Breast epithelium (tissue), 4 donors: Measurements from ENCODE around the gene SLC6A18. TPM values are rescaled to one million over a fixed set of nuclear protein-coding genes. Genes with fewer than 3 reads are reported as not detected.

Source experiments
- DNase-seq, 2 donors: peaks; one replicate each; pipeline ENCODE4 v3.0.0-alpha.2; 2019; ENCODE audit warnings: low spot score in 2 of 2
- H3K27ac ChIP-seq, 2 donors: fragments of 200-600 bp; sonication (generic) in 1 of 2; one replicate each; pipeline ENCODE4 v1.5.1; 2016 to 2019; ENCODE audit warnings: mild to moderate bottlenecking in 1 of 2
- H3K27me3 ChIP-seq, 2 donors: fragments of 200-600 bp; sonication (generic) in 1 of 2; one replicate each; pipeline versions ENCODE4 v1.5.1 to v1.6.0; 2017 to 2019; ENCODE audit warnings: control low read depth in 1 of 2, mild to moderate bottlenecking in 1 of 2
- H3K36me3 ChIP-seq: fragments of 200-600 bp; one replicate; pipeline ENCODE4 v1.5.1; 2019
- H3K4me1 ChIP-seq, 2 donors: fragments of 200-600 bp; sonication (generic); one replicate each; pipeline ENCODE4 v1.5.1; 2016 to 2019; ENCODE audit warnings: control low read depth in 1 of 2
- H3K4me3 ChIP-seq, 3 donors: fragments of 200-600 bp; sonication (generic); 1 replicate in 2 of 3; 2 replicates in 1 of 3; pipeline ENCODE4 v1.5.1; 2016 to 2019; ENCODE audit warnings: mild to moderate bottlenecking in 3 of 3, moderate library complexity in 2 of 3
- H3K9me3 ChIP-seq, 2 donors: fragments of 200-600 bp; sonication (generic) in 1 of 2; one replicate each; pipeline ENCODE4 v1.5.1; 2016 to 2019; ENCODE audit warnings: control low read depth in 1 of 2
- POLR2A ChIP-seq: fragments of 450-650 bp; IDR thresholded peaks from one replicate; pipeline ENCODE4 v1.6.1; 2016; ENCODE audit warnings: antibody characterized with exemption, mild to moderate bottlenecking, moderate library complexity
- POLR2AphosphoS5 ChIP-seq, 3 donors: sonication (generic); formaldehyde crosslinking; IDR thresholded peaks; one replicate each; pipeline ENCODE4 v1.6.1; 2017; ENCODE audit warnings: antibody characterized with exemption in 3 of 3
- intact Hi-C: fragments of 100-400 bp; cut with DNase I; formaldehyde crosslinking; loops from one replicate; pipeline ENCODE4 v1.15.1; 2023; ENCODE audit warnings: low total_unique reads
- total RNA-seq, 3 donors: library from RNA; depleted of rRNA; stranded (reverse); fragments of >200 nt; gene quantifications; one replicate each; pipeline ENCODE4 v1.1.0, GENCODE V29; 2016
- TF ChIP-seq, protein P1 (sequence below), 3 donors: fragments of 450-650 bp; IDR thresholded peaks; one replicate each; pipeline ENCODE4 v1.5.1; 2016 to 2017; ENCODE audit warnings: antibody characterized with exemption in 3 of 3, mild to moderate bottlenecking in 3 of 3, moderate library complexity in 3 of 3

The SLC6A18 gene
- total RNA-seq, 3 donors from 2014 or later = not detected

DNA sequence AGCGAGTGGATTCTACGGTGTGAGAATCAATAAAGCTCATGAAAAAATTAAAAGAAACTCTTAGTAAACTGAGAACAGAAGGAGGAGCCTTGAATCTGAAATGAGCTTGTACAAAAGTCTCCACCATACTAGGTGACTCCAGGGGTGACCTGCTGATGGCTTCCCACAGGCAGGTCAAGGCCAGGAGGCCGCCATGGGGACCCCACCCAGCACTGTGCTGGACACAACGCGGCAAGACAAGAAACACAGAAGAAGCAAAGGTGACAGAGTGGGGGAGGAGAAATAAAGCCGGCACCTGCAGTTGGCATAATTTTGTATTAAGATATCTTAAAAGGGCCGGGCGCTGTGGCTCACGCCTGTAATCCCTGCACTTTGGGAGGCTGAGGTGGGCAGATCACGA lies 35.9 kb upstream of the SLC6A18 start:
- TF ChIP-seq POLR2AphosphoS5 (IDR thresholded peaks at IDR 0.05) (no peak), POLR2A (no peak)
- TF ChIP-seq, protein P1, sequence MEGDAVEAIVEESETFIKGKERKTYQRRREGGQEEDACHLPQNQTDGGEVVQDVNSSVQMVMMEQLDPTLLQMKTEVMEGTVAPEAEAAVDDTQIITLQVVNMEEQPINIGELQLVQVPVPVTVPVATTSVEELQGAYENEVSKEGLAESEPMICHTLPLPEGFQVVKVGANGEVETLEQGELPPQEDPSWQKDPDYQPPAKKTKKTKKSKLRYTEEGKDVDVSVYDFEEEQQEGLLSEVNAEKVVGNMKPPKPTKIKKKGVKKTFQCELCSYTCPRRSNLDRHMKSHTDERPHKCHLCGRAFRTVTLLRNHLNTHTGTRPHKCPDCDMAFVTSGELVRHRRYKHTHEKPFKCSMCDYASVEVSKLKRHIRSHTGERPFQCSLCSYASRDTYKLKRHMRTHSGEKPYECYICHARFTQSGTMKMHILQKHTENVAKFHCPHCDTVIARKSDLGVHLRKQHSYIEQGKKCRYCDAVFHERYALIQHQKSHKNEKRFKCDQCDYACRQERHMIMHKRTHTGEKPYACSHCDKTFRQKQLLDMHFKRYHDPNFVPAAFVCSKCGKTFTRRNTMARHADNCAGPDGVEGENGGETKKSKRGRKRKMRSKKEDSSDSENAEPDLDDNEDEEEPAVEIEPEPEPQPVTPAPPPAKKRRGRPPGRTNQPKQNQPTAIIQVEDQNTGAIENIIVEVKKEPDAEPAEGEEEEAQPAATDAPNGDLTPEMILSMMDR (IDR thresholded peaks at IDR 0.05) = no peak
- Histone ChIP-seq H3K27ac (no peak overlapping the region), H3K9me3 (no peaks in the 10 kb centered on the region), H3K36me3 (no peaks in the 10 kb centered on the region), H3K4me3 (no peak overlapping the region), H3K4me1 (no peaks in the 10 kb centered on the region), H3K27me3 (peaks cover 0 to 28% of the 10 kb centered on the region in 2 donors)
- intact Hi-C loops = no loop called here
- no peak for DNase-seq

DNA sequence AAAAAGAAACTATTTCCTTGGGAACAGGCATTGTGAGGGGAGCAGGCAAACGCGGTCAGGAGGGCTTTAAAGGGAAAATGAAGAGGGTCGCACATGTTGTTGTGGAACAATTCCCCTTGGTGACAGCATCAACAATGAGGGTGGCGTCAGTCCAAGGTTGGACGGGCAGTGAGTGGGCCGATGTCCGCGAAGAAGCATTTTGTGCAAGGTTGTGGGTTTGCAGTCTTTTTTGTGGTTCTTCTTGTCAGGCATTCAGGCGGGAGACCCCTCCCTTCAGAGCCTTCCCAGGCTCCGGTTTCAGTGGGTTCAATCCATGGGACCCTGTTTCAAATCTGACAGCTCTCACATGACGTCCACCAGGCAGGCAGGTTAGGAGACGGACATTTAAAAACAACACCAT lies 34.9 kb upstream of the SLC6A18 start:
- intact Hi-C loops = no loop called here
- H3K9me3 ChIP-seq = no peaks in the 10 kb centered on the region
- no peak for TF ChIP-seq POLR2AphosphoS5 (IDR thresholded peaks at IDR 0.05)
- TF ChIP-seq, protein P1 (IDR thresholded peaks at IDR 0.05) = no peak
- no peak for TF ChIP-seq POLR2A
- no peaks in the 10 kb centered on the region for H3K36me3 ChIP-seq
- peaks cover 0 to 31% of the 10 kb centered on the region in 2 donors for H3K27me3 ChIP-seq
- H3K4me3 ChIP-seq = no peak overlapping the region
- H3K27ac ChIP-seq = no peak overlapping the region
- no peaks in the 10 kb centered on the region for H3K4me1 ChIP-seq
- no peak for DNase-seq

DNA sequence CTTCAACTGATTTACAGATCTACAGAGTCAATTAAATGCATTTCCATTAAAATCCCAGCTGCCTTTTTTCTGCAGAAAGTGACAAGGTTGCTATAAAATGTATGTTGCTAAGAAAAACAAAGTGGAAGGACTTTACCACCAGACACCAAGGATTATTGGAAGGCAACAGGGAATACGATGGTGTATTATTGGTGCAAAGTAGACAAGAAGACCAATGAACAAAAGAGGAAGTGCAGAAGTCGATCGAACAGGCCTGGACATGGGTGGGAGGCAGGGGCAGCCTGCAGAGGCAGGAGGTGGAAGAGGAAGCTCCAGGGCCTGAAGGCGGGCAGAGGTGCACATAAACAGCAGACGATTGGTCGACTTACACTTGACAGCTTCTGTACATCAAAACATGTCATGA lies 34.3 kb upstream of the SLC6A18 start:
- intact Hi-C loops = no loop called here

DNA sequence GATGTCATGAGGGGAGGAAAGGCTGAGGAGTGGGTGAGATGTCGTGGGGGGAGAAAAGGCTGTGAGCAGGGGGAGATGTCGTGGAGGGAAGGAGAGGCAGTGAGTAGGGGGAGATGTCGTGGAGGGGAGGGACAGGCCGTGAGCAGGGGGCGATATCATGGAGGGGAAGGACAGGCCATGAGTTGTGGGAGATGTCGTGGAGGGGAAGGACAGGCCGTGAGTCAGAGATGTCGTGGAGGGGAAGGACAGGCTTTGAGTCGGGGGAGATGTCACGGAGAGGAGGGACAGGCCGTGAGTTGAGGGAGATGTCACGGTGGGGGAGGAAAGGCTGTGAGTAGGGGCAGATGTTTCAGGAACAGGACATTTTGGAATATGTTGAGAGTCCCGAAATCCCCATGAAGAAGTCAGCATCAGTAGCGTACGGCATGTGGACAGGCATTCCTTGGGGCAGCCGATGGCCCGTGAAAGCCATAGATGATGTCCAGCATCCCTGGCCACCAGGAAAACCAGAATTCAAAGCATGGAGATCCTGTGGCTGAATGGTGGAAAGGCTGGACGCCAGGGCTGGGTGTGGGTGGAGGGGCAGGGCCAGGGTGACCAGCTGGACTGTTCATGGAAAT lies 32.1 kb upstream of the SLC6A18 start:
- no peaks in the 10 kb centered on the region for H3K36me3 ChIP-seq
- no peak overlapping the region for H3K4me3 ChIP-seq
- no peaks in the 10 kb centered on the region for H3K9me3 ChIP-seq
- H3K4me1 ChIP-seq = no peaks in the 10 kb centered on the region
- no peak for TF ChIP-seq POLR2A
- no peak overlapping the region for H3K27ac ChIP-seq
- DNase-seq = no peak
- intact Hi-C loops = no loop called here
- H3K27me3 ChIP-seq = peaks cover 0 to 39% of the 10 kb centered on the region in 2 donors

More for the DNA sequence above, 34.3 kb upstream of the SLC6A18 start:
- Histone ChIP-seq H3K36me3 (no peaks in the 10 kb centered on the region), H3K9me3 (no peaks in the 10 kb centered on the region), H3K27me3 (peaks cover 0 to 36% of the 10 kb centered on the region in 2 donors), H3K4me1 (no peaks in the 10 kb centered on the region), H3K27ac (no peak overlapping the region), H3K4me3 (no peak overlapping the region)
- TF ChIP-seq POLR2A = no peak
- no peak for DNase-seq

DNA sequence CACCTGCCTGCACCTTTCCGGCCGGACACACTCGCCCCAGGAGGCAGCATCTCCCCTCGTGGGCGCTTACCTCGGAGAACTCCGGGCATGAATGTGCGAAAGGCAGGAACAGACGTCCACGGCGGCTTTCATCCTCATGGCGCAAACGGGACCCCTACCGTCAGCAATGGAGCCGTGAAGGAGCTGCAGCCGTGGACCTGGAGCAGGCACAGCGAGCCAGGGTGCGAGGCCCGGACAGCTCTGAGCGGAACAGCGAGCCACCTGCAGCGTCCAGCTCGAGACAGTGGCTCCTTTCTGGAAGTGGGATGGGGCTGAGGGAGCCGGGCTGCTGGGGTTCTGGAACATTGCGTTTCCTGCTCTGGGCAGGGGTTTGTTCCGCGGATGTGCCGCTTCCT lies 31.6 kb upstream of the SLC6A18 start:
- H3K27me3 ChIP-seq = peaks cover 0 to 44% of the 10 kb centered on the region in 2 donors
- no peak overlapping the region for H3K4me3 ChIP-seq
- no peaks in the 10 kb centered on the region for H3K4me1 ChIP-seq
- DNase-seq = no peak
- H3K36me3 ChIP-seq = no peaks in the 10 kb centered on the region
- TF ChIP-seq POLR2AphosphoS5 (IDR thresholded peaks at IDR 0.05) (no peak), POLR2A (no peak)
- TF ChIP-seq, protein P1 (IDR thresholded peaks at IDR 0.05) = no peak
- H3K27ac ChIP-seq = no peak overlapping the region
- no peaks in the 10 kb centered on the region for H3K9me3 ChIP-seq
- intact Hi-C loops = no loop called here

DNA sequence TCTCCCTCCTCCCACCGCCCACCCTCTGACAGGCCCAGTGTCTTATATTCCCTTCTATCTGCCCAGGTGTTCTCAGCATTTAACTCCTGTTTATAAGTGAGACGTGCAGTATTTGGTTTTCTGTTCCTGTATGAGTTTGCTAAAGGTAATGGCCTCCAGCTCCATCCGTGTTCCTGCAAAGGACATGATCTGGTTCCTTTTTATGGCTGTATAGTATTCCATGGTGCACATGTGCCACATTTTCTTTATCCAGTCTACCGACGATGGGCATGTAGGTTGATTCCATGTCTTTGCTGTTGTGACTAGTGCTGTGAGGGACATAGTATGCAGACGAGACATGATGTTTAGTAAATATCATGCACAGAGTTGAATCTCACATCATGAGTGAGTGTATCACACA lies 30.8 kb upstream of the SLC6A18 start:
- H3K27me3 ChIP-seq = peaks cover 0 to 50% of the 10 kb centered on the region in 2 donors
- TF ChIP-seq POLR2AphosphoS5 (IDR thresholded peaks at IDR 0.05) = no peak
- TF ChIP-seq, protein P1 (IDR thresholded peaks at IDR 0.05) = no peak
- no peak for TF ChIP-seq POLR2A
- intact Hi-C loops = no loop called here
- H3K9me3 ChIP-seq = no peaks in the 10 kb centered on the region
- H3K4me1 ChIP-seq = no peaks in the 10 kb centered on the region
- no peak overlapping the region for H3K4me3 ChIP-seq
- no peak overlapping the region for H3K27ac ChIP-seq
- DNase-seq = no peak
- no peaks in the 10 kb centered on the region for H3K36me3 ChIP-seq
